Activated CD8-positive, alpha-beta memory T cell treated with anti-CD3 and anti-CD28 coated beads, Interleukin-2, amount 50 U/mL, for 4 hours (primary cell): ENCODE data around the gene ODAD2.

Experiments used
- DNase-seq: peaks from one replicate; pipeline ENCODE4 v3.0.0-alpha.2; 2020

Gene ODAD2

GRCh38 chr10:27833792-27834191 is 165.1 kb downstream of the ODAD2 start:
- DNase-seq = no peak

- DNase-seq = no peak
Measured at GRCh38 chr10:27832826-27833225, 166.1 kb downstream of the ODAD2 start.

DNA sequence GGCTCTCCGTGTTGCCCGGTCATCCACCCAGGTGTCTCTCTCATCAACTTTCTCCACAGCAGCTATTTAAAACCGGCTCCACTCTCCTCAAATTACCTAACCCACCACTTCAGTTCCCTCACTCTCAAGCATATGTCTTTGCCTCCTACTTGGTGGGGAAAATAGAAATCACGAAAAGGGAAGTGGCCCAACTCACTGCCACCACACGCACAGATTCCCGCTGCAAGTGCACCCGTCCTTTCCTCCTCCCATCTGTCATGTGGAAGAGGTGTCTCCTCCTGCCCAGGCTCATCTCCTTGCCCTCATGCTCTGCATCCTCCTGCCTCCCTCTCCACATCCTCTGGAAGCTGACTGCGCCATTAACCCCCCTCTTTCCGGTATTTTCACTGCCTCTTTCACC is 172.5 kb downstream of the ODAD2 start:
- no peak for DNase-seq

- no peak for DNase-seq
Measured at GRCh38 chr10:27822301-27822700, 176.6 kb downstream of the ODAD2 start.

- DNase-seq = no peak
Measured at GRCh38 chr10:27820637-27821036, 178.2 kb downstream of the ODAD2 start.

- no peak for DNase-seq
Measured at GRCh38 chr10:27819781-27820531, 178.9 kb downstream of the ODAD2 start.

DNA sequence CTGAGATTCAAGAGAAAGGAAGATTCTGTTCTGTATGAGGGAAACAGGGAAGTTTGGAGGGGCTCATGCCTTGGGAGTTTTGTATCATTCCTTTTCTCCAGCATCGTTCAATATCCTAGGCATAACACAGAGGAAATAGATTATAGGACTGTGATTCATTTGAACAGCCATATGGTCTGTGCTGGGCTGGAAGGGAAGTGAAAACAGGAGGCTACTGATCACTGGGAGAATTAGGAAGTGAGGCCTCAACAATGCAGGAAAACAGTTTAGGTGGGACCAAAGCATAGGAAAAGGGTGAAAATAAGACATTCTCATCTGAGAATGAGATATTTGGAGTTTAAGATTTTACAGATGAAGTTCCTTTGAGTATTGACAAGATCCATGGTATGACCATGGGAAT is 182.6 kb downstream of the ODAD2 start:
- no peak for DNase-seq

GRCh38 chr10:27815846-27816245 is 183.0 kb downstream of the ODAD2 start:
- DNase-seq = no peak

- no peak for DNase-seq
Measured at GRCh38 chr10:27815261-27815660, 183.6 kb downstream of the ODAD2 start.

GRCh38 chr10:27805180-27805579 is 193.7 kb downstream of the ODAD2 start:
- no peak for DNase-seq

DNA sequence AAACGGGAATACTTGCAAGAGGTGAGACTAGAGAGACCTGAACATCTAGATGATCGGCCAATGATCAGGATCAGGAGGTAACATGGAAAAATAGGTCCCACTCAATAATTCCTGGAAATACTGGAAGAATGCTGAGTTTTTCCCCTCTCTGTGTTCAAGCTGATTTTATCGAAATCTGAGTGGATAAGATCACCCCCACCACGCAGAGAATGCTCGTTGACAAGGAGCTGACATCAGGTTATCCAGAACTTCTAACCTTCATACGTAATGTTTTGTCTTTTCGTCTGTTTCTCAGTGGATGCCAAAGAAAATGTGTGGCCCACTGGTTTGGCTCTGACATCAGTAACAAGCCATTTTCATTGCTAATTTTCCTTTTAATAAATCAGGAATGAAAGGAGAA is 194.7 kb downstream of the ODAD2 start:
- DNase-seq = no peak

- no peak for DNase-seq
Measured at GRCh38 chr10:27801171-27801785, 197.6 kb downstream of the ODAD2 start.

DNA sequence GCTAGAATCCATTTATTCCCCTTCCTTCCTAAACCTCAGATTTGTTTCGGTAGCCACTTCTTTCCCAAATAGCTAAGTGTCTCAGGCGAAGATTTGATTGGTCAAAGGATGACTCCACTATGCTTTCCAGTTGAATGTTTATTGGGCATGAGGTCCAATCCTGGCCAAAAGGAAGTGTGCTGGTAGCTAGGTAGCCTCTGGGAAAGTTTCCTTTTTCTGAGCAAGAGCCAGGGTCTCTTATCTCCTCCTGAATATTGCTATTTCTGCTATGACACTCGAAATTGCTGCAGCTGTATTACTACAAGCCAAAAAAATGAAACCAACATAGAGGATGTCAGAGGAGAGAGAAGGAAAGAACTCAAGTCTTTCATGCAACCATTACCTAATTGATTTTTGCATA is 199.8 kb downstream of the ODAD2 start:
- DNase-seq = no peak

GRCh38 chr10:27794157-27794556 is 204.7 kb downstream of the ODAD2 start:
- no peak for DNase-seq

DNA sequence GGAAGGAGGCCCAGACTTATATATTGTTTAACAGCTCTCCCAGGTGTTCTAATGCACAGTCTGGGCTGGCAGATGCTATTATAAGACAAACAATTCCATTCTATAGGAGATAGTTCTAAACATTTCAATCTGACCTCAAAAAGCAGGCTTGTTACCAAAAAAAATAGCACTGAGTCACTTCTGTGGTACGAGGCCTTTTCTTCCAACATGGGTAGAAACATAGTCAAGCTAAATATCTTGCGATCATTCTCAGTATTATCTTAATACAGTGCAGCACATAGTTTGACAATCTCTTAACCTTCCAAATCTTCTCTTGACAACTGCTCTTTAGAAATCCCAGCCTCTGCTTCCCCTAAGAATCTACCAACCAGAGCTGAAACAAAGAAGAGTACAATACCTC is 206.7 kb downstream of the ODAD2 start:
- no peak for DNase-seq

DNA sequence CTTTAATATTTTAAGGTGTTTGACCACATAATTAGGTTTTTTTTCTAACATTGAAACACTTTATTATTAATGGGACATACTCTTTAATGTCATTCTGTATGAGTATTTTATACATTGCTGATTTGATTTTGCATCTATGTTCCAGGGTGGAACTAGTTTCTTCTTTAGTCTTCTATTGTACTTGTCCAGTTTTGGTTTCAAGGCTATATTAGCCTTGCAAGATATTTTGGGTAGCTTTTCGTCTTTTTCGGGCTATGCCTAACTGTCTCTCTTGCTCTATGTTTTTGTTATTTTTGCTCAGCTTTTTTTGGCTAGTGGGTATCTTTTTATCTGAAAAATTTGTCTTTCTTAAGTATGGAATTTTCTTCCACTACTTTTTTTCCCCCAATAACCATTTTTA is 214.6 kb downstream of the ODAD2 start:
- DNase-seq = no peak

DNA sequence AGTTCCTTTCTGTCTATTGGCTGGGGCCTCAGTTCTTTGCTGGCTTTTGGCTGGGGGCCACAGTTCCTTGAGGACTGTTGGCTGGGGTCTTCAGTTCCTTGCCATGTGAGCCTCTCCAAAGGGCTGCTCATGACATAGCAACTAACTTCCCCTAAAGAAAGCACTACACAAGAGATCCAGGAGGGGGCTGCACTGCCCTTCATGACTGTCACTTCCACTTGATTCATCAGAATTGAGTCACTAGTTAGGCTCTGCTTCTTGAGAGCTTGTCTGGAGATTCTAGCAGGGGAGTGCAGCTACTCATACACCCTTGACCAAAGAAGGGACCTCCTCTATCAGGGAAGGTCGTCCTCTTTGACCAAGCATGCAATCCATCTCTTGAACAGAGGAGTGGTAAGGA is 215.2 kb downstream of the ODAD2 start:
- DNase-seq = peak; percentile 15

DNA sequence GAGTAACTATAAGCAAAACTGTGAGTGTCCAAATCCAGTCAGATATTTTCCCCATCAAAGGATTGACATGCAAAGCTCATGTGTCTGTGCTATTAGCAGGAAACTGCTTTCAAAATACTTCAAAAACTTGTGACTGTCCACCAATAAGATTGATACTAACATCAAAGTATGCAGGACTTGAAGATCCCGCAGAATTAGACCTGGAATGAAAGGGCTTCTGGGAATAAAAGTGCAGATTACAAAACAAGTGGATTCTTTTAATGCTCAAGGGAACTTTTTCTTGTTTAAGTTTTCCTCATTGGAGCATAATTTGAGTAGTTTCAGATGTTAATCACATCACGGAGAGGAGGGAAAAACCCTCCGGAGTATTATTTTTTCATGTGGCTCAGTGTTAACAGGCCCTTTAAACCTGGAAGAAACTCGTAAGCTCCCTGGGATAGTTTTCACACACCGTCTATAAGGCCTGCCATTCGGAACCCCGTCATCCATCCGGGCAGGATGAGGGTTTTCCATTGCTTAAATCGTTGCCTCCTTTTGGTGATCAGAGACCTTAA is 219.3 kb downstream of the ODAD2 start:
- no peak for DNase-seq

DNA sequence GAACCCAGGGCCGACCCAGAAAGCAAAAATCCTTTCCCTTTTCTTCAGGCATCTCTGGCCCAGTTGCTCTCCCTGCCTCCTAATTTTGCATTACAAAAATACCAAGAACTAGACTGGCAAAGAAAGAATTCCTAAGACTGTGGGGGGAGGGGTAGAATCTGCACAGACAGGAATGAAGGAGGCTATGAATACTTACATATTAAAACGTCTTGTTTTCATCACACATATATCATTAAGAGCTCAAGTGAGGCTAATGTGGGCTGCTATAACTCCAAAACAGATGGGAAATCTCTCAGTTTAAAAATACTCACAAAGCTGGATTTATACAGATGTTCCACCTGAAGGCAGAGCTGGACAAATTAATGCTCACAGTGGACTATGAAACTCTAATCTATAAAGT is 224.0 kb downstream of the ODAD2 start:
- no peak for DNase-seq

DNA sequence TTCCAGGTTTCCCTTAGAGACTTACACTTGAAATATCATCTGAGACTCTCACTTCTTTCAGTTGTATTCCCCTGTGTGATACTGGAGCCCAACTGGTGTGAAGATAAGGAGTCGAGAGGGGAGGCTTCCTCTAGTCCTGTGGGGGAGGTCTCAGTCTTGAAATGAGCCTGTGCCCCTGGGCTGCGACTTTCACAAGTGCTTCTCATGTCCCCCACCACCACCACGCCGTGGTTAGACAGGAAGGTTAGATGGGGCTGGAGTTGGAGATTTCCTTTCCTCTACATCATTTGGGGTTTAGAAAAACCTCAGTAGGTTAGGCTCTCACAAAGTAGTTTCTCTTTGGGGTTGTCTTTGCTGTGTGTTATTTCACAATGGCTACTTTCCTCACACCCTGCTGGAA is 227.6 kb downstream of the ODAD2 start:
- DNase-seq = no peak

- DNase-seq = no peak
Measured at GRCh38 chr10:27770181-27770580, 228.7 kb downstream of the ODAD2 start.
